ENCODE measurements around the gene PRR29.
"Not testable (repeated sequence)": the region's sequence is repeated elsewhere in the genome, so short reads cannot be mapped to it uniquely, and the experiment has no call there.

The PRR29 gene

GRCh38 chr17:64004903-64005733, 7.0 kb downstream of the PRR29 start:
- H3K27me3 ChIP-seq (replicated peaks; ENCODE audit: control insufficient read depth, insufficient read depth, low read length) = no peaks in the 10 kb centered on the region
- no peak for DNase-seq (ENCODE audit: extremely low read depth, insufficient read length)
- peaks cover 27% of the 10 kb centered on the region for H3K36me3 ChIP-seq (ENCODE audit: control insufficient read depth, insufficient read depth, low read length)
- no peak for TF ChIP-seq CTCF (IDR thresholded peaks at IDR 0.05; ENCODE audit: insufficient read depth, low read length, poor library complexity, severe bottlenecking)
- no peak overlapping the region for H3K4me3 ChIP-seq (replicated peaks; ENCODE audit: low read depth, low read length)

GRCh38 chr17:64005734-64006167, 7.6 kb downstream of the PRR29 start:
- H3K4me3 ChIP-seq (replicated peaks; ENCODE audit: low read depth, low read length) = no peak overlapping the region
- no peaks in the 10 kb centered on the region for H3K27me3 ChIP-seq (replicated peaks; ENCODE audit: control insufficient read depth, insufficient read depth, low read length)
- peaks cover 27% of the 10 kb centered on the region for H3K36me3 ChIP-seq (ENCODE audit: control insufficient read depth, insufficient read depth, low read length)
- no peak for TF ChIP-seq CTCF (IDR thresholded peaks at IDR 0.05; ENCODE audit: insufficient read depth, low read length, poor library complexity, severe bottlenecking)
- no peak for DNase-seq (ENCODE audit: extremely low read depth, insufficient read length)

GRCh38 chr17:64006361-64007088, 8.4 kb downstream of the PRR29 start:
- H3K27me3 ChIP-seq (replicated peaks; ENCODE audit: control insufficient read depth, insufficient read depth, low read length) = no peaks in the 10 kb centered on the region
- H3K4me3 ChIP-seq (replicated peaks; ENCODE audit: low read depth, low read length) = no peak overlapping the region
- H3K36me3 ChIP-seq (ENCODE audit: control insufficient read depth, insufficient read depth, low read length) = peaks cover 27% of the 10 kb centered on the region
- TF ChIP-seq CTCF (IDR thresholded peaks at IDR 0.05; ENCODE audit: insufficient read depth, low read length, poor library complexity, severe bottlenecking) = no peak
- DNase-seq (ENCODE audit: extremely low read depth, insufficient read length) = no peak

GRCh38 chr17:64007089-64007837, 9.1 kb downstream of the PRR29 start:
- peaks cover 24% of the 10 kb centered on the region for H3K36me3 ChIP-seq (ENCODE audit: control insufficient read depth, insufficient read depth, low read length)
- not testable (repeated sequence) for H3K4me3 ChIP-seq (replicated peaks; ENCODE audit: low read depth, low read length); H3K27me3 ChIP-seq (replicated peaks; ENCODE audit: control insufficient read depth, insufficient read depth, low read length); DNase-seq (ENCODE audit: extremely low read depth, insufficient read length)

DNA sequence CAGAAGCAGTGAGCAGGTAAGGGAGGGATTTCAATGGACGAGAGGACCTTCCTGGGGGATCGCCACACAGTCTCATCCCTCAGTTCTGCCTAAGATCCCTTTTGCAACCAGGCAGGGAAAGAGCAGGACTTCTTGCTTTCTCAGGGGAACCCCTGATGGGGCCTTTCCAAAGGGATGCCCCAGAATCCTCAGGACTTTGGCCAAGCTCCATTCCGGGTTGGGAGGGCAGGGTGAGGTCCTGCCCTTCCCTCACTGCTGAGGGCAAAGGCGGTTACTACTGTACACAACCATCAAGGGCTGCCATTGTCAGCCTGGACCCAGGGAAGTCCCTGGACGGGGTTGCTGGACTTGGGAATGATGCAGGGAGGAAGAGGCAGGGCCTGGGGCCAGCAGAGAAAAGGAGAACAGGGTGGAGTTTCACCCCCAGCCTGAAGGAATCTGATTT, 9.7 kb downstream of the PRR29 start:
- no peak for TF ChIP-seq CTCF (IDR thresholded peaks at IDR 0.05; ENCODE audit: insufficient read depth, low read length, poor library complexity, severe bottlenecking)
- no peak overlapping the region for H3K4me3 ChIP-seq (replicated peaks; ENCODE audit: low read depth, low read length)
- no peaks in the 10 kb centered on the region for H3K27me3 ChIP-seq (replicated peaks; ENCODE audit: control insufficient read depth, insufficient read depth, low read length)
- H3K36me3 ChIP-seq (ENCODE audit: control insufficient read depth, insufficient read depth, low read length) = peaks cover 21% of the 10 kb centered on the region
- DNase-seq (ENCODE audit: extremely low read depth, insufficient read length) = no peak
